ENCODE results near the gene STK24.

DNA sequence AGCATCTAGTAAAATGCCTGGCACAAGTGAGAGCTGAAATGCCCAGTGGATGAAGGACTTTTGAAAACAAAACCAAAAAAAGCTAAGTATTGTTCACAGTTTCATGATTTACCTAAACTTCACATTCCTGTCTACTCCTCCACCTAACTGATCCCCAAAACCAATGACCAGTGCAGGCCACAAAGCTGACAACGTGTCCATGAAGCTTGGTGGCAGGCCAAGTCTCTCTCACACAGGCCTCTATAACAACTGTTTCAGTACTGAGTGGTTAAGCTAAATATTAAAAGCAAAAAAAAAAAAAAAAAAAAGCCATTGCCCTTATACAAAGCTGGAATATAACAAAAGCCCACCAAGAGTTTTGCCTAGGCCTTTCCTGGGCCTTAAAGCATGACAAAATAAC, 36.4 kb downstream of the STK24 start:
- TF ChIP-seq, protein P1, sequence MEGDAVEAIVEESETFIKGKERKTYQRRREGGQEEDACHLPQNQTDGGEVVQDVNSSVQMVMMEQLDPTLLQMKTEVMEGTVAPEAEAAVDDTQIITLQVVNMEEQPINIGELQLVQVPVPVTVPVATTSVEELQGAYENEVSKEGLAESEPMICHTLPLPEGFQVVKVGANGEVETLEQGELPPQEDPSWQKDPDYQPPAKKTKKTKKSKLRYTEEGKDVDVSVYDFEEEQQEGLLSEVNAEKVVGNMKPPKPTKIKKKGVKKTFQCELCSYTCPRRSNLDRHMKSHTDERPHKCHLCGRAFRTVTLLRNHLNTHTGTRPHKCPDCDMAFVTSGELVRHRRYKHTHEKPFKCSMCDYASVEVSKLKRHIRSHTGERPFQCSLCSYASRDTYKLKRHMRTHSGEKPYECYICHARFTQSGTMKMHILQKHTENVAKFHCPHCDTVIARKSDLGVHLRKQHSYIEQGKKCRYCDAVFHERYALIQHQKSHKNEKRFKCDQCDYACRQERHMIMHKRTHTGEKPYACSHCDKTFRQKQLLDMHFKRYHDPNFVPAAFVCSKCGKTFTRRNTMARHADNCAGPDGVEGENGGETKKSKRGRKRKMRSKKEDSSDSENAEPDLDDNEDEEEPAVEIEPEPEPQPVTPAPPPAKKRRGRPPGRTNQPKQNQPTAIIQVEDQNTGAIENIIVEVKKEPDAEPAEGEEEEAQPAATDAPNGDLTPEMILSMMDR (IDR thresholded peaks at IDR 0.05; ENCODE audit: low read length): no peak
- TF ChIP-seq EZH2 (optimal IDR thresholded peaks at IDR 0.05; ENCODE audit: low read depth, low read length) (no peak), EZH2phosphoT487 (IDR thresholded peaks at IDR 0.05; ENCODE audit: low read length) (no peak)

Data from MM.1S (cell line).